Upper lobe of right lung (tissue), 1 donor: ENCODE results near the gene FBN1. TPM values are rescaled to one million over a fixed set of nuclear protein-coding genes. Genes with fewer than 3 reads are reported as not detected.

Experiments
- ATAC-seq: fragments of 200-7000 bp; cut with Tn5 transposase; one replicate; pipeline ENCODE4 v1.9.1; 2020; ENCODE audit warnings: mild to moderate bottlenecking, moderate library complexity
- DNase-seq: peaks from one replicate; pipeline ENCODE4 v3.0.0-alpha.2; 2020
- H3K27ac ChIP-seq: fragments of 200-600 bp; one replicate; pipeline ENCODE4 v1.8.0; 2022
- H3K27me3 ChIP-seq: fragments of 200-600 bp; one replicate; pipeline ENCODE4 v1.8.0; 2022; ENCODE audit warnings: mild to moderate bottlenecking
- H3K36me3 ChIP-seq: fragments of 200-600 bp; one replicate; pipeline ENCODE4 v1.8.0; 2022
- H3K4me1 ChIP-seq: fragments of 200-600 bp; one replicate; pipeline ENCODE4 v1.8.0; 2022
- H3K4me3 ChIP-seq: fragments of 200-600 bp; one replicate; pipeline ENCODE4 v1.8.0; 2022; ENCODE audit warnings: mild to moderate bottlenecking
- H3K9me3 ChIP-seq: fragments of 200-600 bp; one replicate; pipeline ENCODE4 v1.8.0; 2022
- intact Hi-C: fragments of 100-400 bp; cut with DNase I; formaldehyde crosslinking; loops from one replicate; pipeline ENCODE4 v1.11.0; 2022
- total RNA-seq: library from RNA; stranded (reverse); fragmentation: NEBNext Ultra II Directional; extraction: Animal tissue kit (Norgen Biotek cat#: 25700); gene quantifications from one replicate; pipeline ENCODE4 v1.2.1, GENCODE V29; 2021
- TF ChIP-seq, protein P1 (sequence below): fragments of 200-600 bp; IDR thresholded peaks from one replicate; pipeline ENCODE4 v1.8.0; 2022; ENCODE audit warnings: antibody characterized with exemption
- donor health status: DM: no; HTN: yes; CAD: no; lungs with severe emphysema.

FBN1 gene
- total RNA-seq, 1 donor from 2014 or later, result 46.9 TPM

DNA sequence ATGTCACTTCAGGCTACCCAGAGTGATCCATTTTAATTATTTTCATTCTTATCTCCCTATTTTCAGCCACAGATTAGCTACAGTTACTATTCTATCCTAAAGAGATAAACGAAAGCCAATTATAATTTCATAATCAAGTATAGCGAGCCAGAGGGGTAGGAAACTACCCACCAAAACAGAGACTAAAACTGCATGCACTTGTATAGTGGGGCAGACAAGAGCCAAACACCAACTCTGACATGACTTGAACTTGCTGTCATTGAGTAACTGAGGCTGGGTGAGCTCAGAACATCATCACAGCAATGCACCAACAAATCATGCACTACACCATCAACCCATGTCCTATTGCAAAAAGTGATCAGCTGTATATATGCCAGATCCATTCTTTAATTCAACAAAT, 64.8 kb downstream of the FBN1 start:
- DNase-seq, result no peak
- H3K36me3 ChIP-seq, result no peaks in the 10 kb centered on the region
- intact Hi-C loops, result no loop called here
- no peaks in the 10 kb centered on the region for H3K4me1 ChIP-seq
- ATAC-seq, result no peak
- TF ChIP-seq, protein P1, sequence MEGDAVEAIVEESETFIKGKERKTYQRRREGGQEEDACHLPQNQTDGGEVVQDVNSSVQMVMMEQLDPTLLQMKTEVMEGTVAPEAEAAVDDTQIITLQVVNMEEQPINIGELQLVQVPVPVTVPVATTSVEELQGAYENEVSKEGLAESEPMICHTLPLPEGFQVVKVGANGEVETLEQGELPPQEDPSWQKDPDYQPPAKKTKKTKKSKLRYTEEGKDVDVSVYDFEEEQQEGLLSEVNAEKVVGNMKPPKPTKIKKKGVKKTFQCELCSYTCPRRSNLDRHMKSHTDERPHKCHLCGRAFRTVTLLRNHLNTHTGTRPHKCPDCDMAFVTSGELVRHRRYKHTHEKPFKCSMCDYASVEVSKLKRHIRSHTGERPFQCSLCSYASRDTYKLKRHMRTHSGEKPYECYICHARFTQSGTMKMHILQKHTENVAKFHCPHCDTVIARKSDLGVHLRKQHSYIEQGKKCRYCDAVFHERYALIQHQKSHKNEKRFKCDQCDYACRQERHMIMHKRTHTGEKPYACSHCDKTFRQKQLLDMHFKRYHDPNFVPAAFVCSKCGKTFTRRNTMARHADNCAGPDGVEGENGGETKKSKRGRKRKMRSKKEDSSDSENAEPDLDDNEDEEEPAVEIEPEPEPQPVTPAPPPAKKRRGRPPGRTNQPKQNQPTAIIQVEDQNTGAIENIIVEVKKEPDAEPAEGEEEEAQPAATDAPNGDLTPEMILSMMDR, result no peak
- no peaks in the 10 kb centered on the region for H3K9me3 ChIP-seq
- H3K27ac ChIP-seq, result no peak overlapping the region
- H3K27me3 ChIP-seq, result no peaks in the 10 kb centered on the region
- H3K4me3 ChIP-seq, result no peak overlapping the region

DNA sequence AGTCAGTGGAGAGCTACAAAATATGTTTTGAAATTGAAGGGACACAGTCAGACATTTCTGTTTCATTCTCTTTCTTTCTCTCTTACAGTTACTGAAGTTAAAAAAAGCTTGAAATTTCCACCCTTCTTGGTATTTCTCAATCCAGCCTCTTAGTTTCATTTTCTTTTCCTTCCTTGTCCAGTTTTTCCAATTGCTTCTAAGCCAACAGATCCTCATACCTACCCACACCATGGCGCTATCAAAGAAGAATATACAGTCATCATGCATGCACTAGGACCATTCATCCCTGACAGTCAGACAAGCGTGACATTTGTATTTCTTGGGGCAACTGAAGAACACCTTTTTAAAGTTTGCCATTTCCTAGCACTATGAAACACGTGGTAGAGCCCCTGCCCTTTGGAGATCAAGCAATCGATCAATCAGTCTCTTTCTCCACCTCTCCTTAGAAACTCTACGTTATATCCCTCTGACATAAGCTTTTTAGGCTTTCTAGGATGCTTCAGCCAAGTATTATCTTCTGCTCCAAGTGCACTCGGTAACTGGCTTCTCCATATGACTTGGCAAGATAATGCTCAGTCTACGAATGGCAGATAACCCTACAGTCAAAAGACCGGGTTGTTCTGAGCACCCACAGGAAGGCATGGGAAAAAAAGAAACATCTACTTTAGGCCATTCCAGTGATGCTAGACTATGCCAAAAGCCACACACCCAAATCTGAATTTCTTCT, 65.4 kb downstream of the FBN1 start:
- Histone ChIP-seq H3K9me3 (no peaks in the 10 kb centered on the region), H3K4me1 (no peaks in the 10 kb centered on the region), H3K27ac (no peak overlapping the region), H3K4me3 (no peak overlapping the region), H3K36me3 (no peaks in the 10 kb centered on the region), H3K27me3 (no peaks in the 10 kb centered on the region)
- no peak for DNase-seq
- ATAC-seq, result no peak
- intact Hi-C loops, result no loop called here
- TF ChIP-seq, protein P1, result no peak

DNA sequence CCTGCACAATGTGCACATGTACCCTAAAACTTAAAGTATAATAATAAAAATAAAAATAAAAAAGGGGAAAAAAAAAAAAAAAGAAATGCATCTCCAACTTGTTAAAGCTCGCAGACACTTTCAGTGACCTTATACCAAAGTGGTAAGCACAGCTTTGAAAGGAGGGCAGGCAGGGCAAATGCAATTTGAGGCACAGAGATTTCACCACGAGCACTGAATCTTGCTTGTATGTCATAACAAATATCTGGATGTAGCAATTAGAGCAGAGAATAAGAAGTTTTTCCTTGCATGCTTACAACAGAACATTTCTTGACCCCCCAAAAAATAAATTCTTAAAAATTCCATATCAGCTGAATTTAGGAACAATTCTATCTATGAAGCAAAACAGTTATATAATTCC, 66.5 kb downstream of the FBN1 start:
- Histone ChIP-seq H3K27me3 (no peaks in the 10 kb centered on the region), H3K4me3 (no peak overlapping the region), H3K27ac (no peak overlapping the region), H3K4me1 (no peaks in the 10 kb centered on the region), H3K36me3 (no peaks in the 10 kb centered on the region), H3K9me3 (no peaks in the 10 kb centered on the region)
- intact Hi-C loops, result no loop called here
- ATAC-seq, result no peak
- DNase-seq, result no peak
- TF ChIP-seq, protein P1, result no peak

DNA sequence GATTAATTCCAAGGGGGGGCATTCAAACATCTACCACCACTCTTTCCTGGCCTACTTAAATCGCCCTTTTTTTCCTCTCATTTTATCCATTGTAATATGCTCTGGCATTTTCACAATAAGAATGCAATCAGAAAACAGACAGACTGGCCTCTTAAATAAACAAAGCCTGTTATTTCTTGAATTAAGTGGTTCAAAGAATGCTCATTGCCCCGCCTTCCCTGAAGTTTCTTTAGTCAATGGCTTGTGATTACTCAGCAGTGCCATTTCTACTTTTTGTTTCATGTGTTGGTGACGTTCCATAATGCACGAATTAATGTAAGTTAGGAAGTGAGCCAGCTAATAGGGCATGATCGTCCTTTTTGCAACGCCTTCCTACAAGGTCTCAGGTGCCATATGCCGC, 68.0 kb downstream of the FBN1 start:
- no peak for ATAC-seq
- no peaks in the 10 kb centered on the region for H3K9me3 ChIP-seq
- no peak overlapping the region for H3K27ac ChIP-seq
- intact Hi-C loops, result no loop called here
- TF ChIP-seq, protein P1, result no peak
- H3K27me3 ChIP-seq, result no peaks in the 10 kb centered on the region
- H3K4me3 ChIP-seq, result no peak overlapping the region
- H3K36me3 ChIP-seq, result no peaks in the 10 kb centered on the region
- DNase-seq, result no peak
- H3K4me1 ChIP-seq, result no peaks in the 10 kb centered on the region

DNA sequence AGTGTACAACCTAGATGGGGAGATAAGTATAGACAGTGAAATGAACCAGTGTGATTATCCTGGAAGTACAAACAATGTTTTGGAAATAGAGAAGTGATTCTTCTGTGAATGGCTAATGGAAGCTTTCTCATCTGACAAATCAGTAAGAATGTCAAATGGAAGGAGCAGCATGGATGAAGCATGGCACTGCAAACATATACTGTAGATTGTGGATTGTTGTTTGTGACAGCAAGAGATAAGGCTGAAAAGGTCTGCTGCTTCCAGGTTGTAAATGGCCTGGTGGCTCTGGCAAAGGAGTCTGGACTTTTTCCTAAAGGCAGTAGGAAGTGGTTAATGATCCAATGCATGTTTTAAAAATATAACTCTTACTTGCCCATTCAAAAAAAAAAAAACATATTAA, 71.3 kb downstream of the FBN1 start:
- no peak overlapping the region for H3K27ac ChIP-seq
- no peak overlapping the region for H3K4me3 ChIP-seq
- DNase-seq, result no peak
- H3K36me3 ChIP-seq, result no peaks in the 10 kb centered on the region
- intact Hi-C loops, result no loop called here
- H3K9me3 ChIP-seq, result no peaks in the 10 kb centered on the region
- no peak for ATAC-seq
- H3K4me1 ChIP-seq, result no peaks in the 10 kb centered on the region
- TF ChIP-seq, protein P1, result no peak
- H3K27me3 ChIP-seq, result no peaks in the 10 kb centered on the region

DNA sequence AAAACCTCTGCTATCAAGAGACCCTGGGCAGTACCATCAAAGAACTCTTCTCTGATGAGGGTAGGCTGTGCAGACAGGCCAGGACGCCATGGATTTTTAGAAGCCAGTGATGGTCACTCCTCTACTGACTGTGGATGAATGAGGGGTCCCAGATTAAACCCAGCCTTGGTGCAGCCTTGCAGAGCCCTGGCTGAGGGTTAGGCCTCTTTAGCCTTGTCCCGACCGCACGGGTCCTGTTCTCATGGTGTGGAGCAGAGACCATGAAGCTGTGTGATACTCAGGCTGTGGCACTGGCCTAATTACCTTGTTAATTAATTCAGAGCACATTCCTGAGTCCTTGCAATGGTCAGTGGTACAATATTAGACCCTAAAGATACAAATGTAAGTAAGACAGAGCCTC, 71.7 kb downstream of the FBN1 start:
- H3K9me3 ChIP-seq, result no peaks in the 10 kb centered on the region
- no peak overlapping the region for H3K27ac ChIP-seq
- H3K4me3 ChIP-seq, result no peak overlapping the region
- ATAC-seq (no peak), DNase-seq (no peak)
- TF ChIP-seq, protein P1, result no peak
- no peaks in the 10 kb centered on the region for H3K27me3 ChIP-seq
- intact Hi-C loops, result no loop called here
- H3K4me1 ChIP-seq, result no peaks in the 10 kb centered on the region
- H3K36me3 ChIP-seq, result no peaks in the 10 kb centered on the region
